GM21576 (cell line): ENCODE data around the gene VPS51.
"Not testable (repeated sequence)": the region's sequence is repeated elsewhere in the genome, so short reads cannot be mapped to it uniquely, and the experiment has no call there.

Experiments used
- ATAC-seq: cut with Tn5 transposase; IDR thresholded peaks from one replicate; pipeline ENCODE4 v1.9.1; 2021; ENCODE audit warnings: mild to moderate bottlenecking, moderate library complexity; ENCODE audit not compliant: unreplicated experiment

The VPS51 gene

GRCh38 chr11:65118097-65118837 is 22.3 kb downstream of the VPS51 start:
- no peak for ATAC-seq

GRCh38 chr11:65118891-65119669 is 23.1 kb downstream of the VPS51 start:
- not testable (repeated sequence) for ATAC-seq

GRCh38 chr11:65119670-65119995 is 23.6 kb downstream of the VPS51 start:
- ATAC-seq, result no peak

GRCh38 chr11:65120831-65121230 is 24.8 kb downstream of the VPS51 start:
- no peak for ATAC-seq

- ATAC-seq, result no peak
Measured at GRCh38 chr11:65121447-65121864, 25.4 kb downstream of the VPS51 start.

GRCh38 chr11:65121865-65122696 is 26.1 kb downstream of the VPS51 start, which contains the start of the genes FAU and MRPL49:
Gene FAU (minus strand): TSS chr11:65122134. CDS start chr11:65121813, 321 bp downstream.
Gene MRPL49 (plus strand): TSS chr11:65122321. CDS start chr11:65122347, 26 bp downstream.
- peak; percentile 64 for ATAC-seq

- no peak for ATAC-seq
Measured at GRCh38 chr11:65124480-65125196, 28.6 kb downstream of the VPS51 start.

- no peak for ATAC-seq
Measured at GRCh38 chr11:65125197-65126056, 29.4 kb downstream of the VPS51 start.

- ATAC-seq, result no peak
Measured at GRCh38 chr11:65126624-65127274, 30.7 kb downstream of the VPS51 start.

GRCh38 chr11:65127473-65128181 is 31.6 kb downstream of the VPS51 start:
- ATAC-seq, result no peak

- ATAC-seq, result no peak
Measured at GRCh38 chr11:65128182-65129145, 32.5 kb downstream of the VPS51 start.

GRCh38 chr11:65129649-65130441 is 33.8 kb downstream of the VPS51 start:
- ATAC-seq, result no peak

- ATAC-seq, result no peak
Measured at GRCh38 chr11:65130631-65131416, 34.8 kb downstream of the VPS51 start.

- no peak for ATAC-seq
Measured at GRCh38 chr11:65131417-65131776, 35.4 kb downstream of the VPS51 start.

GRCh38 chr11:65131895-65132237 is 35.9 kb downstream of the VPS51 start:
- no peak for ATAC-seq
